Tibial artery (tissue), 4 donors: ENCODE measurements around the gene MSMP.

Experiments
- DNase-seq, 2 donors: peaks; one replicate each; pipeline ENCODE4 v3.0.0-alpha.2; 2019
- H3K27ac ChIP-seq, 2 donors: fragments of 200-600 bp; sonication (generic) in 1 of 2; 1 replicate in 1 of 2; 2 replicates in 1 of 2; pipeline ENCODE4 v1.5.1; 2018 to 2019; ENCODE audit warnings: mild to moderate bottlenecking in 1 of 2
- H3K27me3 ChIP-seq, 2 donors: fragments of 200-600 bp; sonication (generic) in 1 of 2; one replicate each; pipeline versions ENCODE4 v1.5.1 to v1.6.0; 2016 to 2019
- H3K36me3 ChIP-seq, 3 donors: fragments of 200-600 bp; sonication (generic) in 2 of 3; one replicate each; pipeline ENCODE4 v1.5.1; 2016 to 2019; ENCODE audit warnings: mild to moderate bottlenecking in 2 of 3
- H3K4me1 ChIP-seq, 4 donors: fragments of 200-600 bp; sonication (generic) in 2 of 4; 1 replicate in 3 of 4; 2 replicates in 1 of 4; pipeline ENCODE4 v1.5.1; 2016 to 2019
- H3K4me3 ChIP-seq, 2 donors: fragments of 200-600 bp; sonication (generic) in 1 of 2; 1 replicate in 1 of 2; 2 replicates in 1 of 2; pipeline ENCODE4 v1.5.1; 2018 to 2019; ENCODE audit warnings: mild to moderate bottlenecking in 2 of 2
- H3K9me3 ChIP-seq, 3 donors: fragments of 200-600 bp; sonication (generic) in 1 of 3; one replicate each; pipeline ENCODE4 v1.5.1; 2016 to 2019
- CTCF ChIP-seq, 2 experiments: fragments of 200-600 bp in 1 of 2; fragments of 450-650 bp in 1 of 2; IDR thresholded peaks; one replicate each; pipeline ENCODE4 v1.5.1; 2017 to 2019; ENCODE audit warnings: antibody characterized with exemption in 2 of 2, mild to moderate bottlenecking in 1 of 2, moderate library complexity in 1 of 2
- intact Hi-C: fragments of 100-400 bp; cut with DNase I; formaldehyde crosslinking; loops from one replicate; pipeline ENCODE4 v1.15.0; 2023; ENCODE audit warnings: low total_unique reads

The MSMP gene

GRCh38 chr9:35714123-35714522 lies 40.0 kb downstream of the MSMP start:
- no peak for TF ChIP-seq CTCF (IDR thresholded peaks at IDR 0.05)
- Histone ChIP-seq H3K4me1 (peaks cover 0 to 11% (median 3%) of the 10 kb centered on the region in 4 donors), H3K9me3 (no peaks in the 10 kb centered on the region), H3K4me3 (no peak overlapping the region), H3K27ac (peak overlapping the region; percentile 60 to 66), H3K27me3 (no peaks in the 10 kb centered on the region), H3K36me3 (peaks cover 95 to 100% (median 97%) of the 10 kb centered on the region in 3 donors)
- intact Hi-C loops: no loop called here
- DNase-seq: no peak

- Histone ChIP-seq H3K27me3 (no peaks in the 10 kb centered on the region), H3K9me3 (no peaks in the 10 kb centered on the region), H3K4me1 (peaks cover 0 to 11% (median 3%) of the 10 kb centered on the region in 4 donors), H3K36me3 (peaks cover 95 to 100% (median 97%) of the 10 kb centered on the region in 3 donors), H3K27ac (peak overlapping the region; percentile 60 to 66), H3K4me3 (no peak overlapping the region)
- no peak for DNase-seq
- intact Hi-C loops: no loop called here
- no peak for TF ChIP-seq CTCF (IDR thresholded peaks at IDR 0.05)
Measured at GRCh38 chr9:35713578-35713977, 40.5 kb downstream of the MSMP start.

- intact Hi-C loops: no loop called here
- H3K4me3 ChIP-seq: no peak overlapping the region
- H3K27me3 ChIP-seq: no peaks in the 10 kb centered on the region
- no peak for TF ChIP-seq CTCF (IDR thresholded peaks at IDR 0.05)
- H3K4me1 ChIP-seq: peaks cover 0 to 11% (median 3%) of the 10 kb centered on the region in 4 donors
- peak overlapping the region; percentile 31 to 45 for H3K27ac ChIP-seq
- DNase-seq: no peak
- no peaks in the 10 kb centered on the region for H3K9me3 ChIP-seq
- peaks cover 95 to 100% (median 97%) of the 10 kb centered on the region in 3 donors for H3K36me3 ChIP-seq
Measured at GRCh38 chr9:35712762-35713400, 41.2 kb downstream of the MSMP start.

- H3K4me1 ChIP-seq: peaks cover 0 to 11% (median 3%) of the 10 kb centered on the region in 4 donors
- intact Hi-C loops: no loop called here
- no peaks in the 10 kb centered on the region for H3K27me3 ChIP-seq
- peak overlapping the region; percentile 45 for H3K27ac ChIP-seq
- H3K9me3 ChIP-seq: no peaks in the 10 kb centered on the region
- H3K36me3 ChIP-seq: peaks cover 95 to 100% (median 97%) of the 10 kb centered on the region in 3 donors
- no peak for DNase-seq
- H3K4me3 ChIP-seq: no peak overlapping the region
- no peak for TF ChIP-seq CTCF (IDR thresholded peaks at IDR 0.05)
Measured at GRCh38 chr9:35711501-35712428, 42.3 kb downstream of the MSMP start.

- H3K27me3 ChIP-seq: no peaks in the 10 kb centered on the region
Measured at GRCh38 chr9:35710818-35711500, 43.1 kb downstream of the MSMP start.

More at GRCh38 chr9:35710818-35711500, 43.1 kb downstream of the MSMP start:
- H3K9me3 ChIP-seq: no peaks in the 10 kb centered on the region
- no peak for DNase-seq
- intact Hi-C loops: no loop called here
- peaks cover 0 to 11% (median 0%) of the 10 kb centered on the region in 4 donors for H3K4me1 ChIP-seq
- no peak overlapping the region for H3K4me3 ChIP-seq
- TF ChIP-seq CTCF (IDR thresholded peaks at IDR 0.05): no peak
- peak overlapping the region; percentile 45 for H3K27ac ChIP-seq
- peaks cover 95 to 100% (median 97%) of the 10 kb centered on the region in 3 donors for H3K36me3 ChIP-seq
